Measurements from ENCODE around the gene ANLN. TPM values are rescaled to one million over a fixed set of nuclear protein-coding genes. Genes with fewer than 3 reads are reported as not detected.

ANLN gene
- total RNA-seq, 1 experiment from 2014 or later = 130 TPM

DNA sequence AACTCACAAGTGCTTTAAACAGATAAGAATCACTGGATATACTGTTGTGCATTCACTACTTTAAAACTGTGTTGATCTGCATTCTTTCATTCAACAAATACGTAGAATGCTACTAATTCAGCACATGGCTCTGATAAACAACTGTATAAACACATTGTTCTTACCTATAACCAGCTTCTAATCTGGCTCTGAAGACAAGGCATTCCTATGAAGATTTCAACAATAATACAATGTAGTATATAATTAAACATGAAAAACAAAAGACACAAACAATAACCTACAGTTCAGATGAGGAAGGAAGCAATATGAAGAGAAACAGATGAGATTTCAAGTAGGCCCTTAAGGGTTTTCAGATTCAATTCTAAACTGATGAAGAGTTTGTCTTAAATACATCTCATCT, 31.1 kb upstream of the ANLN start:
- ATAC-seq (no peak), DNase-seq (ENCODE audit: low read depth, low spot score) (no peak)
- Histone ChIP-seq H3K36me3 (ENCODE audit: control insufficient read depth in 1 of 2, insufficient read depth in 2 of 2, low read length in 2 of 2) (no peaks in the 10 kb centered on the region), H3K27me3 (ENCODE audit: insufficient read depth, low read length) (no peaks in the 10 kb centered on the region), H2AFZ (ENCODE audit: low read depth, low read length, poor library complexity, severe bottlenecking) (no peak overlapping the region), H3K4me2 (ENCODE audit: low read length) (no peak overlapping the region), H4K20me1 (ENCODE audit: insufficient read depth) (no peaks in the 10 kb centered on the region), H3K4me1 (ENCODE audit: control insufficient read depth in 1 of 2, insufficient read depth in 2 of 2, low read length in 2 of 2) (no peaks in the 10 kb centered on the region), H3K79me2 (ENCODE audit: insufficient read depth, low read length) (no peaks in the 10 kb centered on the region), H3K27ac (ENCODE audit: low read depth, low read length) (no peak overlapping the region), H3K9me3 (ENCODE audit: control insufficient read depth in 1 of 2, insufficient read depth in 1 of 2, low read depth in 1 of 2, low read length in 2 of 2) (no peaks in the 10 kb centered on the region), H3K9ac (ENCODE audit: low read length) (no peak overlapping the region), H3K9me2 (ENCODE audit: insufficient read depth) (no peaks in the 10 kb centered on the region), H3K4me3 (replicated peaks in 1 of 2; ENCODE audit: low read depth in 1 of 2, low read length in 2 of 2) (no peak overlapping the region)
- ChIA-PET POLR2A (no interaction called here), CTCF (interaction anchor here (0.9 to 2.4 kb wide), 2 partner anchors 8 to 39 kb away, joined by 3 to 8 read pairs; a partner anchor contains a TSS), RAD21 (ENCODE audit: low non-redundant PET in 1 of 2, low total read pairs in 2 of 2, uncharacterized antibody in 2 of 2, unreplicated experiment in 2 of 2) (no interaction called here)
- no TSS peak for BruUV-seq (replicated peaks)
- intact Hi-C loops (cut with micrococcal nuclease) = no loop called here
- TF ChIP-seq EZH2phosphoT487 (IDR thresholded peaks at IDR 0.05; ENCODE audit: borderline replicate concordance) (no peak), JUND (IDR thresholded peaks at IDR 0.05) (no peak)

- Histone ChIP-seq H3K4me1 (ENCODE audit: control insufficient read depth in 1 of 2, insufficient read depth in 2 of 2, low read length in 2 of 2) (no peaks in the 10 kb centered on the region), H3K9me2 (ENCODE audit: insufficient read depth) (no peaks in the 10 kb centered on the region), H2AFZ (ENCODE audit: low read depth, low read length, poor library complexity, severe bottlenecking) (no peak overlapping the region), H3K9ac (ENCODE audit: low read length) (no peak overlapping the region), H3K79me2 (ENCODE audit: insufficient read depth, low read length) (0 out of 2 replicates have a peak, but pooled peaks cover 2% of the 10 kb centered on the region), H3K27me3 (ENCODE audit: insufficient read depth, low read length) (no peaks in the 10 kb centered on the region), H3K36me3 (ENCODE audit: control insufficient read depth in 1 of 2, insufficient read depth in 2 of 2, low read length in 2 of 2) (no peaks in the 10 kb centered on the region), H3K4me2 (ENCODE audit: low read length) (no peak overlapping the region), H3K4me3 (replicated peaks in 1 of 2; ENCODE audit: low read depth in 1 of 2, low read length in 2 of 2) (no peak overlapping the region), H4K20me1 (ENCODE audit: insufficient read depth) (no peaks in the 10 kb centered on the region), H3K9me3 (ENCODE audit: control insufficient read depth in 1 of 2, insufficient read depth in 1 of 2, low read depth in 1 of 2, low read length in 2 of 2) (no peaks in the 10 kb centered on the region), H3K27ac (ENCODE audit: low read depth, low read length) (no peak overlapping the region)
- ChIA-PET POLR2A (no interaction called here), RAD21 (ENCODE audit: low non-redundant PET in 1 of 2, low total read pairs in 2 of 2, uncharacterized antibody in 2 of 2, unreplicated experiment in 2 of 2) (no interaction called here), CTCF (no interaction called here)
- BruUV-seq (replicated peaks) = no TSS peak
- TF ChIP-seq, protein P1, sequence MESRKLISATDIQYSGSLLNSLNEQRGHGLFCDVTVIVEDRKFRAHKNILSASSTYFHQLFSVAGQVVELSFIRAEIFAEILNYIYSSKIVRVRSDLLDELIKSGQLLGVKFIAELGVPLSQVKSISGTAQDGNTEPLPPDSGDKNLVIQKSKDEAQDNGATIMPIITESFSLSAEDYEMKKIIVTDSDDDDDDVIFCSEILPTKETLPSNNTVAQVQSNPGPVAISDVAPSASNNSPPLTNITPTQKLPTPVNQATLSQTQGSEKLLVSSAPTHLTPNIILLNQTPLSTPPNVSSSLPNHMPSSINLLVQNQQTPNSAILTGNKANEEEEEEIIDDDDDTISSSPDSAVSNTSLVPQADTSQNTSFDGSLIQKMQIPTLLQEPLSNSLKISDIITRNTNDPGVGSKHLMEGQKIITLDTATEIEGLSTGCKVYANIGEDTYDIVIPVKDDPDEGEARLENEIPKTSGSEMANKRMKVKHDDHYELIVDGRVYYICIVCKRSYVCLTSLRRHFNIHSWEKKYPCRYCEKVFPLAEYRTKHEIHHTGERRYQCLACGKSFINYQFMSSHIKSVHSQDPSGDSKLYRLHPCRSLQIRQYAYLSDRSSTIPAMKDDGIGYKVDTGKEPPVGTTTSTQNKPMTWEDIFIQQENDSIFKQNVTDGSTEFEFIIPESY (IDR thresholded peaks at IDR 0.05; ENCODE audit: extremely low read depth, insufficient replicate concordance, low read length) = no peak
- TF ChIP-seq ZNF274 (IDR thresholded peaks at IDR 0.05; ENCODE audit: low read depth, low read length) = no peak
- no peak for ATAC-seq
- no peak for DNase-seq (ENCODE audit: low read depth, low spot score)
- intact Hi-C loops (cut with micrococcal nuclease) = no loop called here
These were observed 29.4 kb upstream of the ANLN start for GRCh38 chr7:36360244-36360643.
